HAP-1 (cell line): Measurements from ENCODE around the gene GLRX.
A peak's percentile ranks its signal among the peaks of the same experiment; 100 is the strongest.
"Not testable (repeated sequence)": the region's sequence is repeated elsewhere in the genome, so short reads cannot be mapped to it uniquely, and the experiment has no call there.

Experiments
- DNase-seq, 2 experiments: peaks; one replicate each; pipeline ENCODE4 v3.0.0-alpha.2; 2016 to 2020; ENCODE audit warnings: low spot score in 2 of 2
- H3K27me3 ChIP-seq: fragments of 250-450 bp; sonication (Bioruptor Pico); 2 replicates; pipeline ENCODE4 v1.5.1; 2020; ENCODE audit warnings: low read depth, mild to moderate bottlenecking, moderate library complexity
- H3K36me3 ChIP-seq: fragments of 250-450 bp; sonication (Bioruptor Pico); replicated peaks from 2 replicates; pipeline ENCODE4 v1.5.1; 2020; ENCODE audit warnings: mild to moderate bottlenecking
- H3K4me1 ChIP-seq: fragments of 250-450 bp; sonication (Bioruptor Pico); 2 replicates; pipeline ENCODE4 v1.5.1; 2020; ENCODE audit warnings: mild to moderate bottlenecking
- H3K4me3 ChIP-seq: fragments of 250-450 bp; sonication (Bioruptor Pico); 2 replicates; pipeline ENCODE4 v1.5.1; 2020; ENCODE audit warnings: mild to moderate bottlenecking, moderate library complexity
- H3K9me3 ChIP-seq: fragments of 250-450 bp; sonication (Bioruptor Pico); 2 replicates; pipeline ENCODE4 v1.5.1; 2020; ENCODE audit warnings: mild to moderate bottlenecking, moderate library complexity
- in situ Hi-C: fragments of 300-500 bp; cut with MboI; formaldehyde crosslinking; loops from 3 replicates; pipeline ENCODE4 v1.14.3; 2020; ENCODE audit warnings: low sequenced_read_pairs, inconsistent platforms, mixed read lengths

The GLRX gene

GRCh38 chr5:95818181-95819147 is 4.1 kb downstream of the GLRX start:
- in situ Hi-C loops = no loop called here
- H3K36me3 ChIP-seq = no peaks in the 10 kb centered on the region
- H3K4me3 ChIP-seq = no peak overlapping the region
- no peaks in the 10 kb centered on the region for H3K9me3 ChIP-seq
- no peaks in the 10 kb centered on the region for H3K27me3 ChIP-seq
- DNase-seq = no peak
- H3K4me1 ChIP-seq = peaks cover 13% of the 10 kb centered on the region

DNA sequence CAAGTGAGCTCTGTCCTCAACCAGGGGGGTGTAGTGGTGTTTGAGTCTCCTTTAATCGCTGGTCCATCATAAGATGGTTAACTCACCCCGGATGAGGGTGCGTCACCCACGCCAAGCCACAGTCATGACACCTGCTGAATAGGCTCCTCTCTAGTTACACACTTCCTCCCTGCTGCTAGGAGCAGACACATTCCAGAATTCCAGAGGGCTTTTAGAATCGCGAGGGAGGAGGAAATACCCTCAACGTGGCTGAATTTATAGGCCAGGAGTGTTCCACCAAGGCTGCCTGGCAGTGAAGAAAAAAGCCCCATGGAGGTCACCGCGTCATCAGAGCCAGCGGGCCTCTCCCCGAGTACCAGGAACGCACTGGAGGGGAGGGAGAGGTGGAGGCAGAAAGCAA is 5.1 kb downstream of the GLRX start:
- no peaks in the 10 kb centered on the region for H3K9me3 ChIP-seq
- H3K36me3 ChIP-seq = no peaks in the 10 kb centered on the region
- H3K27me3 ChIP-seq = no peaks in the 10 kb centered on the region
- H3K4me3 ChIP-seq = no peak overlapping the region
- H3K4me1 ChIP-seq = peaks cover 8% of the 10 kb centered on the region
- no peak for DNase-seq
- in situ Hi-C loops = no loop called here

GRCh38 chr5:95816776-95817175 is 5.8 kb downstream of the GLRX start:
- no peak for DNase-seq
- Histone ChIP-seq H3K4me3 (no peak overlapping the region), H3K9me3 (no peaks in the 10 kb centered on the region), H3K4me1 (peaks cover 6% of the 10 kb centered on the region), H3K36me3 (no peaks in the 10 kb centered on the region), H3K27me3 (no peaks in the 10 kb centered on the region)
- in situ Hi-C loops = no loop called here

GRCh38 chr5:95816341-95816740 is 6.2 kb downstream of the GLRX start:
- Histone ChIP-seq H3K27me3 (no peaks in the 10 kb centered on the region), H3K4me1 (peaks cover 4% of the 10 kb centered on the region; the same call in 1 of the 2 replicates), H3K4me3 (no peak overlapping the region), H3K9me3 (no peaks in the 10 kb centered on the region), H3K36me3 (no peaks in the 10 kb centered on the region)
- in situ Hi-C loops = no loop called here
- DNase-seq = no peak

- in situ Hi-C loops = no loop called here
- H3K9me3 ChIP-seq = no peaks in the 10 kb centered on the region
- peaks cover 4% of the 10 kb centered on the region for H3K4me1 ChIP-seq
- no peak overlapping the region for H3K4me3 ChIP-seq
- no peaks in the 10 kb centered on the region for H3K36me3 ChIP-seq
- no peak for DNase-seq
- H3K27me3 ChIP-seq = no peaks in the 10 kb centered on the region
Observed at GRCh38 chr5:95815155-95815729, 7.3 kb downstream of the GLRX start.

- H3K9me3 ChIP-seq, in situ Hi-C loops, H3K4me3 ChIP-seq, H3K27me3 ChIP-seq, H3K36me3 ChIP-seq, DNase-seq: not testable (repeated sequence)
- H3K4me1 ChIP-seq = peaks cover 22% of the 10 kb centered on the region
Observed at GRCh38 chr5:95813035-95813434, 9.5 kb downstream of the GLRX start.

DNA sequence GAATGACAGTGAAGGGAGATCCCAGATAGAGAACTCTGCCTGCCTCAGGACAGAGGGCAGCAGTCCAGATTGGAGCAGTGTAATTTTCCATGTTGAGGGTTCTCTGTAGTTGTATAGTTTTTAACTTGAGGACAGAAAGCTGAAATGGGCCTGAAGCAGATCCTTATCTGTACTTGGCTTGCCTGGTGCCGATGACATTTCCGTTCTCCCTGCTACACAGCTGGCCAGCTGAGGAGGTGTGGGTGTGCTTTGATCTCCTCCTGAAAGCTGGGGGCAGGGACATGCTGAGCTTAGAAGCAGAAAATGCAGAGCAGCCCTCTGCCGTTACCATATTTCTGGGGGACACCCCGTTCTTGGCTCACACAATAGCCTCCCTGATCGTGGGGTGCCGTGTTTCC is 10.5 kb downstream of the GLRX start:
- in situ Hi-C loops = no loop called here
- Histone ChIP-seq H3K4me1 (peaks cover 22% of the 10 kb centered on the region), H3K4me3 (no peak overlapping the region), H3K27me3 (no peaks in the 10 kb centered on the region), H3K9me3 (no peaks in the 10 kb centered on the region), H3K36me3 (no peaks in the 10 kb centered on the region)
- DNase-seq = no peak

- H3K4me3 ChIP-seq, H3K9me3 ChIP-seq, DNase-seq, H3K36me3 ChIP-seq, in situ Hi-C loops, H3K27me3 ChIP-seq: not testable (repeated sequence)
- H3K4me1 ChIP-seq = peaks cover 22% of the 10 kb centered on the region
Observed at GRCh38 chr5:95811461-95812073, 11.0 kb downstream of the GLRX start.

DNA sequence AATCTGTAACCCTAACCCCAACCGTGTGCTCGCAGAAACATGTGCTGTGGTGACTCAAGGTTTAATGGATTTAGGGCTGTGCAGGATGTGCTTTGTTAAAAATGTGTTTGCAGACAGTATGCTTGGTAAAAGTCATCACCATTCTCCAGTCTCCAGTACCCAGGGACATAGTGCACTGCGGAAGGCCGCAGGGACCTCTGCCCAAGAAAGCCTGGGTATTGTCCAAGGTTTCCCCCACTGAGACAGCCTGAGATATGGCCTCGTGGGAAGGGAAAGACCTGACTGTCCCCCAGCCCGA is 11.5 kb downstream of the GLRX start:
- H3K4me3 ChIP-seq, in situ Hi-C loops, H3K9me3 ChIP-seq, H3K36me3 ChIP-seq, DNase-seq, H3K27me3 ChIP-seq: not testable (repeated sequence)
- peaks cover 22% of the 10 kb centered on the region for H3K4me1 ChIP-seq

DNA sequence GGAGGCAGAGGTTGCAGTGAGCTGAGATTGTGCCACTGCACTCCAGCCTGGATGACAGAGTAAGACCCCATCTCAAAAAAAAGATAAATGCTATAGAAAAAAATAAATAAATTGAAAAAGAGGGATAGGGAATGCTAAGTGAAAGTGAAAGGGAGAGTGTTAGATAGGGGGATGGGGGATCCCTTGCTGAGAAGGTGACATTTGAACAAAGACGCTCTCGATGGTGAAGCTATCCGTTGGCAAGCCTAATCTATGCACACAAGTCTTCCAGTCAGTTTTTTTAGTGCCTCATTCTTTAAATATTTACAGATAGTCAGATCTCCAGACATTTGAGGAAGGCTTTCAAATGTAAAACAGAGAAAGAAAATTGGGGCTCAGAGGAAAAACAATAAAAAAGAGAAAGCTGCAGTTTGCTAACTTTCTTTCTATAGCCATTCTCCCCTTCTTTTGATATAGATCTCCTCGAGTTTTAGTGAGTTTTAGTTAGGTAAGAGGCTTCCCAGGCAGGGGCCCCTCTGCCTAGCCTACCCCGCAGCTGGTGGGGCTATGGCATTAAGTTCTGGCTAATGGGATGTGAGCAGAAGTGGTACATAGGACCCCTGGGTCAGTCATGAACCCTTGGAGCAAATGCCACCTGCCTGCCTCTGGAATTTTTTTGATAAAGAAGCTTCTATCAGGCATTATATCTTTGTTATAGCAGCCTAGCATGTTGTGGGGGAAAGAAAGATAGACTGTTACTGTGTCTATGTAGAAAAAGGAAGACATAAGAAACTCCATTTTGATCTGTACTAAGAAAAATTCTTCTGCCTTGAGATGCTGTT is 12.0 kb downstream of the GLRX start:
- in situ Hi-C loops = no loop called here
- H3K4me3 ChIP-seq = no peak overlapping the region
- no peaks in the 10 kb centered on the region for H3K27me3 ChIP-seq
- peaks cover 22% of the 10 kb centered on the region for H3K4me1 ChIP-seq
- DNase-seq = peak in 1 of 2 experiments; percentile 19
- no peaks in the 10 kb centered on the region for H3K9me3 ChIP-seq
- H3K36me3 ChIP-seq = no peaks in the 10 kb centered on the region

GRCh38 chr5:95809414-95809960 is 13.0 kb downstream of the GLRX start:
- Histone ChIP-seq H3K36me3 (no peaks in the 10 kb centered on the region), H3K27me3 (no peaks in the 10 kb centered on the region), H3K4me3 (no peak overlapping the region), H3K4me1 (peaks cover 22% of the 10 kb centered on the region), H3K9me3 (no peaks in the 10 kb centered on the region)
- in situ Hi-C loops = no loop called here
- DNase-seq = no peak

- H3K4me3 ChIP-seq = no peak overlapping the region
- no peaks in the 10 kb centered on the region for H3K36me3 ChIP-seq
- DNase-seq = peak; percentile 70 to 76
- H3K27me3 ChIP-seq = no peaks in the 10 kb centered on the region
- in situ Hi-C loops = no loop called here
- H3K4me1 ChIP-seq = peaks cover 22% of the 10 kb centered on the region
- H3K9me3 ChIP-seq = no peaks in the 10 kb centered on the region
Observed at GRCh38 chr5:95808686-95809413, 13.7 kb downstream of the GLRX start.
